ENCODE results near the gene RPGRIP1L.
"Not testable (repeated sequence)": the region's sequence is repeated elsewhere in the genome, so short reads cannot be mapped to it uniquely, and the experiment has no call there.

The RPGRIP1L gene

DNA sequence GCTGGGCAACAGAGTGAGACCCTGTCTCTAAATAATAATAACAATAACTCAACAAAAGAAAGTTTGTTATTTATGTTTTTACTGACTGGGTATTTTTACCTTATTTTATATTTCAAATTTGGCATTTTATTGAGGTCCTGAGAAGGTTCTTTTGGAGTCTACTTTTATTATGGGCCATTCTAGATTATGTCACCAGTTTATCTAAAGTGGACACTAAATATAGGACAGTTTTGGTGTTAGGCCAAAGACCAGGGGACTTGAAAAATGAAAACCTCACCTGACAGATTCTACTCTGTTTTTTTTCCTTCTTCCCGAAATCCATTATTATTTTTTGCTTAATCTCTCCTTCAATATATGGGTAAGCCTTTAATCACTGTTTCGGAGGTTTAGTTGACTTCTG, 8.4 kb upstream of the RPGRIP1L start:
- no peak for DNase-seq (ENCODE audit: low read depth, low spot score)

DNA sequence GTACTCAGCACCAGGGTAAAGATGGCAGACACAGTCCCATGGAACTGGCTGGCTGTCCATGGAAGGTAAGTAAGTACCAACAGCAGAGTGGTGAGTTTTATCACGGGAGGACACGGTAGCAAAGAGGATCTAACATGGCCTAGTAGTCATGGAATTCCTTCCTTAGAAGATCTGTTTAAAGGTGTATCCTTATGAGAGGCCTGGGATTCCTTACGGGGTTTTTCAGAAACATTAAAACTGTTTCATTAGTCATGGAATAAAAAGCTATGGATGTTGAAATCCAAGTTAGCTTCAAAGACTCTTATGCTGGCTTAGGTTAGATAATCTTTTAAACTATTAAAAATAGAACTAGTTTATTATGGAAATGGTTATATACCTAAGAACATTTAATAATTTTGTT, 7.7 kb upstream of the RPGRIP1L start:
- no peak for DNase-seq (ENCODE audit: low read depth, low spot score)

DNA sequence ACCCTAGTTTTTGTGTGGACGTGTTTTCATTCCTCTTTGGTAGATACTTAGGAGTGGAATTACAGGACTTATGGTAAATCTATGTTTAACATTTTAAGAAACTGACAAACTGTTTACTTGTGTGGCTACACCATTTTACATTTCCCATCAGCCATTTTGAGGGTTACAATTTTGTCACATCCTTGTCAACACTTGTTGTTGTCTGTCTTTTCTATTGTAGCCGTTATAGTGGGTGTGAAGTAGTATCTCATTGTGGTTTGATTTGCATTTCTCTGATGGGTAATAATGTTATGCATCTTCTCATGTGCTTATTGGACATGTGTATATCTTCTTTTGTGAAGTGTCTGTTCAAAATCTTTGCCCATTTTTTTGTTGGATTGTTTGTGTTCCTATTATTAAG, 4.8 kb upstream of the RPGRIP1L start:
- no peak for DNase-seq (ENCODE audit: low read depth, low spot score)

DNA sequence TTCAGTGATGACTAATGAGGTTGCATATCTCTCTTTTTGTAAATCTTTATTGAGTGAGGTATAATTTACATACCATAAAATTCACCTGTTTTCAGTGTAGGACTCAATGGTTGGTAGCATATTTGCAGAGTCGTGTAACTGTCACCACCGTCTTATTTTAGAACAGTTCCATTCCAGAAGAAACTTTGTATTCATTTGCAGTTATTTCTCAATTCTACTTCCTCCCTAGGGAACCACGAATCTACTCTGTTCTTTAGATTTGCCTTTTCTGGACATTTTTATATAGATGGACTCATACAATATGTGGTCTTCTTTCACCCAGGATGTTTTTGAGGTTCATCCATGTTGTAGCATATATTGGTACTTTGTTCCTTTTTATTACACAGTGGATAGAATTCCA, 4.0 kb upstream of the RPGRIP1L start:
- DNase-seq (ENCODE audit: low read depth, low spot score): no peak

DNA sequence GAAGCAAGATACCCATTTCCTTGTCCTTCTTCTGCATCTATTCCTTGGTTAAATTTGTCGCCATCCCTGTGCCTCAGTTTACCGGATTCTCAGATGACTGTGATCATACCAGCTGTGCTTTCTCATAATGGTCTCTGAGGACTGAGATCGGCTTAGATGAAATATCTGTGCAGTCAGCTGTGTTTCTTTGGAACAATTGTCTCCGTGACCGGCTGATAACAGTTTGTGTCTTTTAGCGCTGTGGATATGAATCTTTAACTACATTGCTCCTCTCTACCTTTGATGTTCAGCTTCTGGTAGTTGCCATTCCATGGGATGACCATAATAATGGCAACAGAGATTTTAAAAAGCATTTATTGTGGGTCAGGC, 770 bp upstream of the RPGRIP1L start:
- peak; percentile 11 for DNase-seq (ENCODE audit: low read depth, low spot score)

DNA sequence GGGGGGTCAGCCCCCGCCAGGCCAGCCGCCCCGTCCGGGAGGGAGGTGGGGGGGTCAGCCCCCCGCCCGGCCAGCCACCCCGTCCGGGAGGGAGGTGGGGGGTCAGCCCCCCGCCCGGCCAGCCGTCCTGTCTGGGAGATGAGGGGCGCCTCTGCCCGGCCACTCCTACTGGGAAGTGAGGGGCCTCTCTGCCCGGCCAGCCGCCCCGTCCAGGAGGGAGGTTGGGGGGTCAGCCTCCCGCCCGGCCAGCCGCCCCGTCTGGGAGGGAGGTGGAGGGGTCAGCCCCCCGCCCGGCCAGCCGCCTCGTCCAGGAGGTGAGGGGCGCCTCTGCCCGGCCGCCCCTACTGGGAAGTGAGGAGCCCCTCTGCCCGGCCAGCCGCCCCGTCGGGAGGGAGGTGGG, 5.4 kb downstream of the RPGRIP1L start:
- not testable (repeated sequence) for DNase-seq (ENCODE audit: low read depth, low spot score)

DNA sequence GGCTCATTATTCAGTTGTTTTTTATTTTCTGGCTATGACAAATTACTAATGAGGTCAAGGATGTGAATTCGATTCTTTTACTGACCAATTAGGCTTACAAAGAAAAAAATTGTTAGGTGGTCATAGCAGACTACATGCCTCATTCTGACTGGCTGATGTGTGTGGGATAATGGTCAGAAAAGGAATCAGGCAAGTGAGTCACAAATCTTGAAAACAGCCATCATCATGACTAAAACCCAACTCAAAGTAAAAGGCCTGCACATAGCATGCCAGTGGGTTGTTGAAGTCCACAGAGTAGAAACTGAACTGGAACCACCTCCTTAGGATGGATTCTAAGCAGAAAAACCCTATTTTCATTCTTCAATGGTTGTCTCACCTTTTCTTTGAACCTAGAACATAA, 8.6 kb downstream of the RPGRIP1L start:
- DNase-seq (ENCODE audit: low read depth, low spot score): no peak

DNA sequence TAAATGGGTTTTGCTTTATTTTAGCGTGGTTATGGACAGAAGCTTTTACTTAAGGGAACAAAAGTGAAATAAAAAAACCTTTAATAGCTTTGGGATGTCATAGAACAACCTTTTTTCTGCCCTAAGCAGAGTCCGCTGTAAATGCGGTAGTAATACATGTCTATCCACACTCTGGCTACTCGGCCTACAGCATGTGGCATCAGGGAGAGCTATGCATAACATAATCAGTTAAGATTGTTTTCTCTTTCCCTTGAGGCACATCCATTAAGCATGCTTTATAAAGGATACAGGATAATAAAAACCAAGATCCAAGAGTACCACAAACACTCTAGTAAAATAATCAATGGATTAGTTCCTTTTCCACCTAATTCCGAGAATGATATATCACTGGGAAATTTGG, 10.3 kb downstream of the RPGRIP1L start:
- DNase-seq (ENCODE audit: low read depth, low spot score): no peak

DNA sequence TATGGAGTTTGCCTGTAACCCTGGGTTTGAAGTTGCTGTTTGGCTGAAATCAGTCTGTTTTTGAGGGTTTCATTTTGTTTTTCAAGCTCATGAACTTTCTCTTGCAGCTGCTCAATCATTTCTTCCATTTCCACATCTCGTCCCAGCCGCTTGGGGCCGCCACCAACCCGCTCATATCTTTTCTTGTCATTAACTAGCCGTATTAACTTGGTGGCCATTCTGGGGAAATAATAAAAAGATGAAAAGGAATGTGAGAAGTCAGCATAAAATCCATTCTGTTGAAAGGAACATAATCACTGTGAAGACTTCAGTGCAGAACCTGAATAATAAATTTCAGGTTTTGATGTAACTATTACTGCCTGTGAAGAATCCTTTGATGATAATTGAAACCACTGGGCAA, 11.5 kb downstream of the RPGRIP1L start:
- no peak for DNase-seq (ENCODE audit: low read depth, low spot score)

DNA sequence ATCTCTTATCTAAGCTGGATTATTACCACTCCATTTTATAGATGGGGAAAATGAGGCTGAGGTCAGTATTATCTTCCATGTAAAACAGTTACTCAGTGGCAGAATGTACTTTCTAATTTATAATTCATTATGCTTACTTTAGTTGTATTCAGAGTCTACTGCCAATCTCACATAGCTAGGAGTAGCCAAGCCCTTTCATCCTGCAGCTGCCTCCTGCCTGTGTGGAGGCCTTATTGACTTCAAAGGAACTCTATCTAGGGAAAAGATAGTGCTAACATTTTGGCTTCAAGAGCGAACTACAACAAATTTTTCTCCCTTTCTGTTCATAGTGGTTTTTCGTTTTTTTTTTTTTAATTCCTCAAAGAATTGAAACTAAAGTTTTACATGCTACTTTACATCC, 12.9 kb downstream of the RPGRIP1L start:
- DNase-seq (ENCODE audit: low read depth, low spot score): no peak

DNA sequence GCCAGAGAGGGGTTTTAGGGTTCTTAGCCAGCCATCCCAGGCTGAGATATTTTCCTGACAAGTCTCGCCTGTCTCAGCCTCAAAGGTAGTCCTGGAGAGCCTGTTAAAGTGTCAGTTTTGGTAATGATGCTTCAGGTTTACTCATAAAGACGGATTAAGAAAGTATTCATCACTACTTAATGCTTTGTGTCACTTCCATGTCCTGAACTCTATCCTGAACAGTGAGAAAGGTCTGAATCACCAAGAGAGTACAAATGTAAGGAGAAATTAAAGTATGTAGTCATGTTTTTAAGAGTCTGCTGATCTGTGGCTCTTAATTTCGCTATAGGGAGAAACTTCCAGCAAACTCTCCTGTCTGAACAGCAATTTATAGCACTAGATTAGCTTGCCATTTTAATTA, 14.0 kb downstream of the RPGRIP1L start:
- DNase-seq (ENCODE audit: low read depth, low spot score): no peak

DNA sequence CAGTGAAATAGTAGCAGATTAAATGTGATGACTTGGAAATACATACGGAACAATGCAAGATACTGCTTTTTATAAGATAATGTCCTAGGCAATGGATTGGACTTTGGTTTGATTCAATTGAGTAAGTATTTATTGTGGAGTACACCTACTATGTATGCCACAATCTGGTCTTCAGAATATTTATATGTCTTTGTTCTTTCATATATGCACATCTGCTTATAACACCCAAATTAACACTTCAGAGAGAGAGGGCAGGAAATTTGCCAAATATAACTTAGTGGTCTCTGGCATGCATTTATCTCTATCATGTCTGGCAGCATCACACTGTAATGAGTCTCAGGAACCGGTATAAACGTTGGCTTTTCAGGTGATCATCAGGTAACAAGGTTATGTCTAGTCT, 16.9 kb downstream of the RPGRIP1L start:
- no peak for DNase-seq (ENCODE audit: low read depth, low spot score)

DNA sequence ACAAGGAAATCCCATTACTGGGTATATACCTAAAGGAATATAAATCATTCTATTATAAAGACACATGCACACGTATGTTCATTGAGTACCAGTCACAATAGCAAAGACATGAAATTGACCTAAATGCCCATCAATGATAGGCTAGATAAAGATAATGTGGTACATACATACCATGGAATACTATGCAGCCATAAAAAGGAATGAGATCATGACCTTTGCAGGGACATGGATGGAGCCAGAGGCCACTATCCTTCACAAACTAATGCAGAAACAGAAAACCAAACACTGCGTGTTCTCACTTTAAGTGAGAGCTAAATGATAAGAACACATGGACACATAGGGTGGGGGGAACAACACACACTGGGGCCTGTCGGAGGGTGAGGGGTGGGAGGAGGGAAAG, 18.3 kb downstream of the RPGRIP1L start:
- DNase-seq (ENCODE audit: low read depth, low spot score): not testable (repeated sequence)

DNA sequence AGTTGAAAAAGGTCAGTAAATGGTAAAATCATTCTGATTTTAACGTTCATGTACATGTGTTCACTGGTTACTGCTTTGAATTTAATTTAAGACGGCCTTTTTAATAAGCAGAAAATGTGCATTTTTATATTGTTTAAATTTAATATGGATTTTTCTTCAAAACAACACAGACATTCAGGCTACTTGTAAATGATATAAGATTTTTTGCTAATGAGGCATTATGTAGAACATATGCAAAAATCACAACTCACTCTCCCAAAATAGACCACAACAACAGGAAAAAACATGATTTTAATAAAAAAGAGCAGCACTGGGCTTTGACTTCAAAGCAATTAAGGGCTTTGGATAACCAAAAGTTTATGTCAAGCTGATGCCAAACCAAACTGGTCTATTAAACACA, 22.3 kb downstream of the RPGRIP1L start:
- no peak for DNase-seq (ENCODE audit: low read depth, low spot score)

DNA sequence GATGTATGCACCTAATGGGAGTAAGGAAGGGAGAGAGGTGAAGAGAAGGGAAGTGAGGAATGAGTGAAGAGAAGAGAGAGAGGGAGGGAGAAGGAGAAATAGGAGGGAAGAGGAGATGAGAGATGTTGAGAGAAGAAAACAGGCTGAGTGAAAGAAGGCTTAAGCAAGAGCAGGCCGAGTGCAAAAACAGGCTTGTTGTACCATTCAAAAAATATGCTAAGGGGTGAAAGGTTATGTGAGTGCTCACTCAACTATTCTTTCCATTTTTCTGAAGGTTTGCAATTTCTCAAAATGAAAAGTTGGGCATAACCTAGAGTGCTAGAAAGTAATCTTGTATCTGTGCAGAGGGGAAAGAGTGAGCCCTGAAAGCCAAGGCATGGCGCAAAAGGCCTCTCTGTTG, 22.9 kb downstream of the RPGRIP1L start:
- DNase-seq (ENCODE audit: low read depth, low spot score): no peak

DNA sequence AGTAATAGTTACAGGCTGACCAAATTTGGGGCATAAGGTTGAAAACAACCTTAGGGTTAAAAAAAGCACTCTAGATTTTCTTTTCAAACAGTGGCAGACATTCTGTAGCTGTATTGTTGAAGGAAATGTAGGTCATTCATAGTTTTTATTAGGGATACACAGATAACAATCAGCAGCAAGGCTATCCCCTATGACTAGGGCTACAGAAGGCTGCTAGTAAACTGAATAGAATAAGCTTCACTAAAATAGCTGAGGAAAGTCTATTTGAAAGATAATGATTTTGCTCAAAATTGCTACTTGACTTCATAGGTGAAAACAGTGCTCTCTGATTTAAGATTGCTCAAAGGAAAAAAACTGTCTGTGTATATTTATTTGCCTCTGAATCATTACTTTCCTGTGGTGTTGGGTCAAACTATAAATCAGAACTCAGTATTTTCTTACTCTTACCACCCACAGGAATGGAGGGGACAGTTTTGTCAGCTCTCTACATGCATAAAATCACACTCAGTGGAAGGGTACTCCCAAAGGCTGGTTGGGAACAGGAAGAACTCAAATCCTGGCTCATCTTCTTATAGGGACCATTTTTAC, 24.8 kb downstream of the RPGRIP1L start:
- DNase-seq (ENCODE audit: low read depth, low spot score): no peak

DNA sequence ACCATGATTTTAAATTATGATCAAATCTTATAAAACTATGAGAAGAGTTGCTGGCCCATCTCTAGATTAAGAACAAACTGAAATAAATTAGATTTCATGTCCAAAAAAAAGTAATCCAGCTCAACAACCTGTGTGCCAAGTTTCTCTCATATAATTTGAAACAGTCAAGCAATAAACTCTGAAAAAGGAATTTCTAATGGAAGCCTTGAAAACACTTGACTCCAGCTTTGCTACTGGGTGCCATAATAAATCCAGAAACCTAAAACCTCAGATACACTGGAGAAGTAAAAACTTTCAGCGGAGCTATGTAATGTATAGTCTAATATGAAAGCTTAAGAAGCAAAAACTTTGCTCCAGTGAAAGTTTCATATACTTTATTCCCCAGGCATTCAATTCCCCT, 25.5 kb downstream of the RPGRIP1L start:
- DNase-seq (ENCODE audit: low read depth, low spot score): no peak

DNA sequence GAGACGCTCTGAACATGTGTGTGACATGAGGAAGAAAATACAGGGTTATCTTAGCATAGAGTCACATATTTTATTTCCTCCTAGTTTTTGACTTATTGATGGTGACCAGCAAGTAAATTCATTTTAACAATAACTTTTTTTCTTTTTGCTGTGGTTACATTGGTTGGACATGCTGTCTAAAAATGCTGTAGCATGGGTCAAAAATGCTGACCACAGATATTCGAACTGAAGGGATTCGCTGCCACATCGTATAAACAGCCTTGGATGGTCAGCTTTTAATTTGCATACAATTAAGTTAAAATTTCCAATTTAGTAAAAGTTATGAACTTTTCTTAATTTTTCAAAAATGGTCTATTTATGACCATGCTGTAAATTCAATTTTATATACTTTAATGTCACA, 30.5 kb downstream of the RPGRIP1L start:
- DNase-seq (ENCODE audit: low read depth, low spot score): no peak

DNA sequence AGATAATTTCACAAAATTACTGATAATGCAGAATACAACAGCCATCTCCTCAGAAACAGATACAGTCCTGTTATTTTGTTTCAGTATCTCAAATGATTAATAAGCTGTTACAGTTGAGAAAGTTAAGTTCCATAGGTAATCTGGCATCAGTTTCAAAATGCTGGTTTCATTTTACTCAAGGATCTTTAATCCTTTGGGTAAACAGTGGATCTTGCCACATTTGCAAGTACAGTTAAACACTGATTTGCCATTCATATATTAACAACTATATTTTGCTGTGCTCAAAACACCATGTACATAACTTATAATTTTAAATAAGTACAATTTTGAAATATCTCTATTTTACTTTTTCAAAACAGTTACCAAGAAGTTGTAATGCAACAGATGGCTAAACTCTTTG, 31.2 kb downstream of the RPGRIP1L start:
- no peak for DNase-seq (ENCODE audit: low read depth, low spot score)

DNA sequence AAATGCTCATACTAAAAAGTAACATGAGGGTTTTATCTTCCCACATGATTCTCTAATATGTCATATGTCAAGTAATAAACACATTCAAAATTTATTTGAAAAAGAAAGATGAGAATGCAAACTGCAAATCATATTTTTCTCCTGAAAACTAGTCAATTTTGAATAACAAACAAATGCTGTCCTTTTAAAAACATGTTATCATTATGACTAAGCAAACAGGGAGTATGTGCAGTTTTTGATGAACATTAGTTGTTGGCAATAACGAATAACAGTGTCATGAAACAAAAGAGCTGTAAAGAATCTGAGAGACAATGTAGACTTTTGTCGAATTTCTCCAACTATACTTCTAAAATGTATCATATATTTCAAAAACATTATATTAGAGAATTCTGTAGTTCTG, 34.8 kb downstream of the RPGRIP1L start:
- DNase-seq (ENCODE audit: low read depth, low spot score): no peak

DNA sequence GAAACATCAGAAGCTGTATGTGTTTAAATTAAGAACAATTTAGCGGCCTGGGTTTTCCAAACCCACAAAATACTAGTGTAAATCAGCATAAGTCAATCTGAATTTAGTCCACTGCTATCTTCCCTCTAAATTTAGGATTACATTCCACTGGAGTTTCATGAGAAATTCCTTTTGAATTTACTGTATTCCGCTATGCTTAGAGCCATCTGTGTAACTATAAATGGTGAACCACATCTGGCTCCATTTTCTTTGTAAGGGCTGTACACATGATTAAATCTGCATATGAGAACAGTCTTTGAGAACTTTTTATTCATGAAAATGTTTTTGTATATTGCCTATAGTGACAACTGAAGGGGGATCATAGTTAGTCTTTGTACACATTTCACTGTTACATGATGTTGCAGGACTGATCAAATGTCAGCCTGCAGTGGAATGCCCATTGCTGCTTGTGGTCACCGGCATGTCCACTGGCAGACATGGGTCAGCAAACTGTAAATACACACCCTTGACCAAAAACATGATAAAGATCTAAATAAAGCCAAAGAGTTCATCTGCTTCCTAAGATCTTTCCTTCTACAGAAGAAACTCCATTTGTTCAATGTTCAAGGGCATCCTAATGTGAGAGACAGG, 36.8 kb downstream of the RPGRIP1L start:
- DNase-seq (ENCODE audit: low read depth, low spot score): no peak

DNA sequence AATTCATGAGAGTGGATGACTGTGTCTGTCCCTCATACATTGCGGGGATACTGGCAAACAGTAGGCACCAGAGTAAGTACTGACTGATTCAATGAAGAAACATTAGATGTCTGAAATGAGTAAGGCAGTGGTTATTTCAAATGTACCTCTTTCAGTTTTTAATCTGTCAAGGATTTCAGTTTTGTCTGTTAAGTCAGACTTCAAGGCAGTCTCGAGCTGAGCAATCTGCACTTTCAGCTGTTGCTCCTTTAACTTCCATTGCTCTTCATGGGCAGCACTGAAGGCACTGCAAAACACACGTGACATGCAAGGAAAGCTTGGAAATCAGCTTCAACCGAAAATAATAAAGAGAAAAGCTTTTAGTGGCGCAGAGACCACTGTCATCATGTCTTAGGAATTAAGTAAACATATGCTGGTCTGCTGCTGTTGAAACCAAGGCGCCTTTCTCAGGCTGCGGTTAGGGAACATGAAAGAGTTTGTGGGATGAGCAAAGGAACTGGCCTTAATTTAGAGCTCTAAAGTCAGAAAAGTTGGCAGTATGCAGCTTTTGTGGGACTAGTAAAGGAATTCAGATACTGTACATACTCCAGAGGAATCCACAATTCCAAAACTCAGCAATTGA, 38.8 kb downstream of the RPGRIP1L start:
- DNase-seq (ENCODE audit: low read depth, low spot score): peak; percentile 1

DNA sequence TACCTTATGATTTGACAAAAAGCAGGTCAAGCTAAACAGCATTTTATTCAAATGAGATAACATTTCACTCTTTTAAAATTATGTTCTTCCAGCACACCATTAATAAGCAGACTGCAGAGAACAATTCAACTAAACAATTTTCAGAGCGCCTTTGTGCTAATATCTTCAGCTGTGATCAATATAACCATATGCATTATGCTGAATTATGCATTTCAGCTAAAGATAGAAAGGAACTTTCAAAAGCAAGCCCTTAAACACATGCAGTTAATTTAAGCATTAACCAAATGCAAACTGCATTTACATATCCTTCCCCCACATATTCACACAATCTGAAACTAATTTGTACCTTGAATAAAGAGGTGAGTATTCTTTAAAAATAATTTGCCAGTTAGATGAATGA, 41.6 kb downstream of the RPGRIP1L start:
- DNase-seq (ENCODE audit: low read depth, low spot score): no peak

DNA sequence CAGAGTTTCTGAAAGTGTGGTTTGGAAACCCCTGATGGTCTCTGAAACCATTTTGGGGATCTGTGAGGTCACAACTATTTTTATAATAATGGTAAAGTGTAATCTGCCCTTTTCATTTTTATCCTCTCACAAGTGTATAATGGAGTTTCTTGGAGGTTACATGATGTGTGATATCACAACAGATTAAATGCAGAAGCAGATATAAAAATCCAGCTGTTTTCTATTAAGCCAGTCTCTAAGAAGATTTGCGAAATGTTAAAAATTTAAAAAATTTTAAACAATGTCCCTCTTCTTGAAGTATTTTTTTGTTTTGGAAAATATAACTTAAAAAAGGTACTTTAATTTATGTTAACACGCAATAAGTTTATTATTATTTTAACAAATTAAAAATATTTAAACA, 48.7 kb downstream of the RPGRIP1L start:
- DNase-seq (ENCODE audit: low read depth, low spot score): no peak

Measured in brain pericyte (primary cell).